Activated naive CD4-positive, alpha-beta T cell treated with anti-CD3 and anti-CD28 coated beads, Interleukin-2, amount 50 U/mL, for 72 hours (primary cell): Measurements from ENCODE around the gene ZNF700. TPM values are rescaled to one million over a fixed set of nuclear protein-coding genes. Genes with fewer than 3 reads are reported as not detected.

Source experiments
- total RNA-seq, 2 donors: library from RNA; stranded (reverse); gene quantifications; one replicate each; pipeline ENCODE4 v1.2.3, GENCODE V29; 2022

ZNF700 gene
- total RNA-seq, 2 donors from 2014 or later: 17.6 to 18.7 TPM

Other genes starting within 250 kb of the ZNF700 start
- gene ZNF823, start 186.2 kb upstream of the ZNF700 start, total RNA-seq: 1 to 10 TPM; 3.0 to 7.1 TPM
- gene ZNF441, start 158.1 kb upstream of the ZNF700 start, total RNA-seq: 10 to 100 TPM in 1 of 2 donors, 1 to 10 TPM in 1; 2.8 to 10.1 TPM
- 1 to 10 TPM; 1.3 to 2.2 TPM for gene ZNF491, start 126.6 kb upstream of the ZNF700 start, total RNA-seq
- 1 to 10 TPM; 8.3 to 10.0 TPM for gene ZNF440, start 110.8 kb upstream of the ZNF700 start, total RNA-seq
- 10 to 100 TPM in 1 of 2 donors, 1 to 10 TPM in 1; 7.4 to 11.2 TPM for gene ZNF439, start 76.4 kb upstream of the ZNF700 start, total RNA-seq
- 1 to 10 TPM; 1.8 to 1.9 TPM for gene ZNF69, start 37.3 kb upstream of the ZNF700 start, total RNA-seq
- 1 to 10 TPM in 1 of 2 donors, under 1 TPM in 1; 0.82 to 1.0 TPM for gene ZNF763, start 39.9 kb downstream of the ZNF700 start, total RNA-seq
- 1 to 10 TPM; 1.4 to 1.8 TPM for gene ZNF433, start 110.6 kb downstream of the ZNF700 start, total RNA-seq
- gene ZNF878, start 127.9 kb downstream of the ZNF700 start, total RNA-seq: 1 to 10 TPM in 1 of 2 donors, under 1 TPM in 1; 0.59 to 1.3 TPM
- 1 to 10 TPM; 1.6 to 8.3 TPM for gene ZNF844, start 139.6 kb downstream of the ZNF700 start, total RNA-seq
- 1 to 10 TPM; 1.6 to 5.1 TPM for gene ZNF20, start 215.2 kb downstream of the ZNF700 start, total RNA-seq
- 1 to 10 TPM; 4.7 to 5.4 TPM for gene ZNF625, start 231.6 kb downstream of the ZNF700 start, total RNA-seq
- gene ZNF136, start 238.0 kb downstream of the ZNF700 start, total RNA-seq: 10 to 100 TPM; 10.8 to 12.5 TPM